K562 (cell line): ENCODE data around the gene TBC1D5.
"Not testable (repeated sequence)": the region's sequence is repeated elsewhere in the genome, so short reads cannot be mapped to it uniquely, and the experiment has no call there.

ENCODE experiments used
- BDP1 ChIP-seq: IDR thresholded peaks from 3 replicates; pipeline ENCODE4 v1.6.1; 2011; ENCODE audit not compliant: insufficient read length, insufficient read depth
- DPF2 ChIP-seq: fragments of 450-650 bp; IDR thresholded peaks from 2 replicates; pipeline ENCODE4 v1.6.1; 2016
- EGR1 ChIP-seq: fragments of 450-650 bp; conservative IDR thresholded peaks from 2 replicates; pipeline ENCODE4 v1.6.1; 2017; ENCODE audit warnings: mild to moderate bottlenecking
- EP300 ChIP-seq: IDR thresholded peaks from 2 replicates; pipeline ENCODE4 v1.6.1; 2012; ENCODE audit warnings: low read length, improper control_type of control experiment
- EZH2 ChIP-seq: IDR thresholded peaks from 2 replicates; pipeline ENCODE4 v1.6.1; 2012; ENCODE audit warnings: low read depth, mild to moderate bottlenecking, inconsistent platforms, low read length, borderline replicate concordance
- KLF1 ChIP-seq: fragments of 450-650 bp; IDR thresholded peaks from 2 replicates; pipeline ENCODE4 v1.6.1; 2016; ENCODE audit warnings: missing genetic modification characterization, missing compliant biosample characterization
- PCBP2 ChIP-seq: fragments of 200-400 bp; formaldehyde crosslinking; IDR thresholded peaks from 2 replicates; pipeline ENCODE4 v1.6.1; 2018; ENCODE audit warnings: low read length, low read depth, mild to moderate bottlenecking, moderate library complexity; ENCODE audit not compliant: poor library complexity, severe bottlenecking
- POLR2A ChIP-seq: fragments of 450-650 bp; conservative IDR thresholded peaks from 2 replicates; pipeline ENCODE4 v1.6.1; 2016
- POLR2AphosphoS5 ChIP-seq: IDR thresholded peaks from 2 replicates; pipeline ENCODE4 v1.6.1; 2011; ENCODE audit warnings: mild to moderate bottlenecking, low read depth, low read length, moderate library complexity; ENCODE audit not compliant: control insufficient read depth, insufficient read depth
- SRSF9 ChIP-seq: fragments of 200-400 bp; formaldehyde crosslinking; IDR thresholded peaks from 2 replicates; pipeline ENCODE4 v1.6.1; 2017; ENCODE audit warnings: low read depth, low read length, borderline replicate concordance
- TOE1 ChIP-seq, 2 experiments: fragments of 450-650 bp in 1 of 2; sonication (generic) in 1 of 2; formaldehyde crosslinking in 1 of 2; IDR thresholded peaks; 2 replicates each; pipeline versions ENCODE4 v1.7.1 to v1.8.0; 2016 to 2022; ENCODE audit warnings: borderline replicate concordance in 2 of 2, mild to moderate bottlenecking in 2 of 2, antibody characterized with exemption in 1 of 2, inconsistent platforms in 1 of 2, low read depth in 1 of 2, missing genetic modification reagents in 1 of 2, moderate library complexity in 1 of 2

GRCh38 chr3:17699815-17700214 lies 42.6 kb downstream of the TBC1D5 start:
- not testable (repeated sequence) for TF ChIP-seq TOE1 (IDR thresholded peaks at IDR 0.05; ENCODE audit: borderline replicate concordance); TOE1 (CRISPR knock-in tag; IDR thresholded peaks at IDR 0.05; ENCODE audit: borderline replicate concordance, low read depth); EZH2; POLR2AphosphoS5; POLR2A; SRSF9; DPF2; EP300; BDP1; PCBP2; EGR1; KLF1
